Activated CD4-positive, alpha-beta T cell treated with anti-CD3 and anti-CD28 coated beads, Interleukin-2, Interleukin-4, amounts not matched to agents 100 ng/mL and 50 ng/mL, durations not matched to agents 16 hours and 8 hours (primary cell): Measurements from ENCODE around the gene ABCF2.

Experiments
- DNase-seq: peaks from one replicate; pipeline ENCODE4 v3.0.0-alpha.2; 2020; ENCODE audit warnings: low spot score

ABCF2 gene

DNA sequence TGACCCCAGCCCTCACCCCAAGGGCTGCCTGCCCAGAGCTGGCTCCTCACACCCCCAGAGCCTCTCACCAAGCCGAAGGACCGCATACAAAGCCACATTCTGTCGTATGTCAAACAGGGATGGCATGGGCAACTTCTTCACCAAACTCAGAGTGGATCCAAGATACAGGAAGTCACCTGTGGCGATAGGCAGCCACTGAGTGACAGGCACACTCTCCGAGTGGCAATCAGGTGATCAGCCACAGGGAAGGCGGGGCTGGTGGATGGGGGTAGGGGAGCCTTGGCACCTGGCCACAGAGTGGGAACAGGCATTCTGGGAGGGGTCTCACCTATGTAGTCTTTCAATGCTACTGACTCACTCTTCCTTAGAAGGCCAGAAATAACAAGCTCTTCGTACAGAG is 32.8 kb downstream of the ABCF2 start:
- DNase-seq, result no peak

DNA sequence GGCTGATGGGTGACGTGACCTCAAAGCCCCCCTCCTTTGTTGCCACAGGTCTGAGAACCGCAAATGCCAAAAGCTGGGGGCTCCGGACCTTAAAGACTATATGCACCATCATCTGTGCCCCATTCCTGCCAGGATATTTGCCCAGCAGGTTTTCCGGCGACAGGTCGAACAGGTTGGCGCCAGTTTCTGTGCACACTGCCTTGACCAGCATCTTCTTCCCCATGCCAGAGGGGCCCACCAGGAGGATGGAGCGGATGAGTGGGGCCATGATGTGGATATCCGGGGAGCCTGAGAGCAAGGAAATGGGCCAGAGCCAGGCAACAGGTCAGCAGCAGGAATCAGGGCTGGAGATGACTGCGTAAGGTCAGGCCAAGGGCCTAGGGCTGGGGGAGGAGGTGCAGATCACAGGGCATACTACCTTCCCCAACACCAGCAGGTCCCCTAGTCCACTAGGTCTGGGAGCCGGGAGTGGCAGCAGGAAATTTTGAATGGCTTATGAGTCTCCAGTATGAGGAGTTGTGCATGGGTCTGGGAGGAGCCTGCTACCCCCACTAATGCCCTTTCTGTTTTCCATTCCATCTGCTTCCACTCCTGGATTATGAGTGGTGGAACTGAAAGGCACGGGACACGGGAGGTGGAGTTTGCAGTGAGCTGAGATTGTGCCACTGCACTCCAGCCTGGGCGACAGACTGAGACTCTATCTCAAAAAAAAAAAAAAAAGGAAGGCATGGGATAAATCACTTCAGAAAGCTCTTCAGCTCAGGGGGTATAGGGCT is 33.6 kb downstream of the ABCF2 start:
- DNase-seq, result no peak

DNA sequence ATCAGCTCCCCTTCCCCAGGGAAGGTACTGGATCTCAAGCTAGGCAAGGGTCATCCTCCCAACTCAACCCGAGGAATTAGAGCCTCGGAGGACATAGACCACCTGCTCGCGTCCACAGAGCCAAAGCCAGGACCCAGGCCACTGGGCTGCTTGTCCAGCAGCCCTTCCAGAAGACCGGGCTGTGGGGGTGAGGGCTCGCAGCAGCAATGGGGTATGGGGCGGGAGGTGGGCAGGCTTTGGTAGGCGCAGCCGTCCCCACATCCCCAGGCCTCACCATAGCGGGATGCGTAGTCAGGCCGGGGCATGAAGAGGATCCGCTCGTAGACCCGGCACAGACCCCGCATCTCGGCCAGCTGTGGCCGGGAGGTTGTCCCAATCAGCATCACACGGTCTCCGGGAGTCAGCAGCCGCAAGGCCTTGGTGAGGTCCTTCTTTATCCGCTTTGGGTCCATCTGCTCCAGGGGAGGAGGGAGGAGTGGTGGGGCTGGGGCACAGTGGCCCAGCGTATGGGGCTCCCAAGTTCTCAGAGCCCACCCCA is 34.9 kb downstream of the ABCF2 start:
- DNase-seq, result no peak

DNA sequence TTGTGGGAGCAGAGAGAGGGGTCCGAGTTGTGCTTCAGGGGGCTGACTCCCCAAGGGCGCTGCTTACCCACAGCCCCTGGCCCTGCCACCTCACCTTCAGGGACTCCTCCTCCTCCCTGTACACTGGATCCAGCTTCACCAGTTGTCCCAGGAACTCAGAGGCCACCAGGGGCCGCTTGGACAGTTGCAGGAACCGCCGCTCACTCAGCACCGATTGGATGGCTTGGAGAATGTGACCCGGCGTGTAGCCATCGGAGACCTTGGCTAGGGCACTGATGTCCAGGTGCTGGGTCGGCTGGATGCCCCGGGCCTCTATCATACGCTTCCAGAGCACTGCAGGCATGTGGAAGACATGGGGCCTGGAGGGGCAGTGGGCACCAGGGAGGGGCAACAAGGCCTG is 35.5 kb downstream of the ABCF2 start:
- DNase-seq, result no peak

DNA sequence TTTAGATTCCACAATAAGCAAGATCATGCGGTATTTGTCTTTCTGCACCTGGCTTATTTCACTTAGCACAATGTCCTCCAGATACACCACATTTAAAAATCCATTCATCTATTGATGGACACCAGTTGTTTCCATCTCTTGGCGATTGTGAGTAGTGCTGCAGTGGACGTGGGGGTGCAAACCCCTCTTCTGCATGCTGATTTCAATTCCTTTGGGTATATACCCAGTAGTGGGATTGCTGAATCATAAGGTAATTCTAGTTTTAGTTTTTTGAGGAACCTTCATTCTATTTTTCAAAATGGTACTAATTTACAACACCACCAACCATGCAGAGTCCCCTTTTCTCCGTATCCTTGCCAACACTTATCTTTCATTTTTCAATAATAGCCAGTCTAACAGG is 38.0 kb downstream of the ABCF2 start:
- no peak for DNase-seq

DNA sequence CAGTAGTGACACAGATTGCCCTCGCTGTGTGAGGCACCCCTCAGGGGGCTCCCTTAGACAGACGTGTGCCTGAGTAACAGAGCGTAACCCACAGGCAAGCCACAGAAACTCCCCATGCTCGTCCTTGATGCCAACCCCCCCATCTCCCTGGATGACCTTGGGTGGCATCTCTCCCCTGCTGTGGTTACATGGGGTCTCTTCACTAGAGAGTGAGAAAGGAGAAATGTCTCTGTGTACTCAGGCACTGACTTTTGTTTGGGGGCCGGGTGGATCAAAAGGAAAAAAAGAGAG is 38.8 kb downstream of the ABCF2 start:
- no peak for DNase-seq

DNA sequence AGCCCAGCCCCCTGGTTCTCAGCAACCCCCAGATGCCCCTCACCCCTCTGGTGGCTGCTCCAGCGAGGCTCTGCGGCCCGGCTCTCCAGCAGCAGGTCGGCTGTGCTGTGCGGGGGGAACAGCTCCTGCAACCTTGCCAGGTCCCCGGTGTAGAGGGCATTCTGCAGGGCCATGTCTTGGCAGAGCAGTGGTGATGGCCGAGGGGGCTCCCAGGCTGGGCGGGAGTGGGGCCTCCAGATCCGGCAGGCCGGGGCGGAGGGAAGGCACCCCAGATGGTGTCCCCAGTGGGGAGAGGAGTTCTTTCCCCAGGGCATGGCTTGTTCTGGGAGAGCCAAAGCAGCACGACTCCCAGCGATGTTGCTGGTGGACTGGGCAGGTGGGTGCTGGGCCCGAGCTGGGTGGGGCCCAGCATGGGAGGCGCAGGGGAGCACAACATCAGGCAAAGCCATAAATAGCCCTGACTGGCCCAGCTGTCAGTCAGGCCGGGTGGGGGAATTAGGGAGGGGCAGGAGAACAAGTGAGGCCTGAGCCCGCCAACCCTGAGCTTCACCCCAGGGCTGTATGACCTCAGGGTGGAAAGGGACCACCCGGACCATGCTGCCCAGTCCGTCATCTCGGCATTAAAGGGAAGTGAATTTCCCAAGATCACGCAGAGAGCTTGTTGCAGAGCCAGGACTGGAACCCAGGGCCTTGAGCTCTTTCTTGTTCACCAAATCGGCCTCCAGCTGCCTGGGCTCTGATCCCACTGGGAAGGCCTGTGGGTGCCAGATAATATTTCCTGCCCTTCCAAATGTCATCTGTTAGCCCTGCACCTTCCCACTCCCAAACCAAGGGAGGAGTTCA is 39.4 kb downstream of the ABCF2 start:
- DNase-seq, result no peak

DNA sequence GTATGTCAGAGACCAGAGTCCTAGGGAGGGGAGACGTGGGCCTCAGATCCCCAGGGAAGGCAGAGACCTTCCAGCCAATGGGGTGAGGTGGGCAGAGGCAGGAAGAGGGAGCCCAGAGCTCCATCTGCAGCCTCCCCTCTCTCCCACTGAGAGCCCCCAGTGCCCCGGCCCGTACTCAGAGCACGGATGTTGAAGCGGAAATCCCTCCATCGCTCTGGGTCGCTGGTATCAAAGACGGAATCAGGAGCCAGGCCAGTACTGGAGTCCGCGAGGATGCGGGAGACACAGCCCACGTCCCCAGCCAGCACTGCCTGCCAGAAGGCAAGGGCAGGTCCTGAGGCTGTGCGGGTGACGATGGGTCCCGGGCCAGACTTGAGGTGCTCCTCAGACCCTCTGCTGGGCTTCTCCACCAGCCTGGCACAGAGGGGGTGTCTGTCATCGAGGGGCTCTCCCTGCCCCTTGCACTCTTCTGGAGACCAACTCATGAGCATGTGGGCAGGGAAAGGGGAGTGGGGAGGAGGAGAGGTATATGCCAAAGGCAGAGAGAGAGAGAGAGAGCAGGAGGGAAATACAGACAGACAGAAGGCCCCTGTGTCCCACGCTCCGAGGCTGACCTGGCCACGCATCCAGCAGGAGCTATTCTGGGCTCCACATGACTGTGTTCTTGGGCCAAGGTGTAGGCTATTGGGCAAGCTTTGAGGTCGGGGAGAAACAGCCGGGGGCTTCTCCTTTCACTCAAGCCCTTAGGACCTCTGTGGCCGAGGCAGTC is 40.2 kb downstream of the ABCF2 start, which contains the start of gene ASB10:
Gene ASB10, minus strand, starts transcription at position 611 of the 769 bp plus-strand sequence. Its CDS starts 120 bp downstream, at position 491.
- DNase-seq, result no peak

DNA sequence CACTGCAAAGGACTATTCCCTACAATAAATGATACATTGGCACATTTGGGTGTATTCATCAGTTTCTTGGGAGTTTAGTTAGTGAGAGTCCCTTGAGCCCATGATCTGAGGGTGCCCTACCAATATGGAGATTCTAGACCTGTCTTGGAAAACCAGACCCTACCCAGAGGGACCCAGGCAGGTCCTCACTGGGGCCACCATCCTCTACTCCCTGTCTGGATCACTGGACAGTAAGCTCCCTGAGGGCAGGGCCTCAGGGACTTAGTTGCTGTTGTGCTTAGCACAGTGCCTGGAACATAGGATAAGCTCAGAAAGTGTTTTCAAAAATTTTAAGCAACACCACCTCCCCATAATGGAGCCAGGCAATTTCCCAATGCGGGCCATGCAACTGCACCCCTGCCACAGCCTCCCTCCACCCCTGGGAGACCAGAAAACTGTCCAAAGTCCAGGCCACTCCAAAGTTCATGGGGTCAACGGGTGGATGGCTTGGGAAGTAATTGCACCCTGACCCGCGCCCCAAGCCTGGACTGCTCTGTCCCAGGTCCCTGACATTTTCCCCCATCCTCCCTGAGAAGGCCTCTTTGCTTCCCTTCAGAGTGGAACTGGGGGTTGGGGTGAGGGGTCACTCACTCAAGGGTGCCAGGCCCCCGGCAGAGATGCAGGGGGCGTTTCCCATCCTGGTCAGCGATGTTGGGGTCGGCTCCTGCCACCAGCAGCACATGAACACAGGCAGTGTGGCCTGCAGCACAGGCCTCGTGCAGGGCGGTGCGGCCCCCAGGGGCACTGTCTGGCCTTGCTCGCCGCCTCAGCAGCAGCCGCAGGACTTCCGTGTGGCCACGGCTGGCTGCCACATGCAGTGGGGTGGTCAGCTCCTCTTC is 41.0 kb downstream of the ABCF2 start:
- DNase-seq, result no peak

DNA sequence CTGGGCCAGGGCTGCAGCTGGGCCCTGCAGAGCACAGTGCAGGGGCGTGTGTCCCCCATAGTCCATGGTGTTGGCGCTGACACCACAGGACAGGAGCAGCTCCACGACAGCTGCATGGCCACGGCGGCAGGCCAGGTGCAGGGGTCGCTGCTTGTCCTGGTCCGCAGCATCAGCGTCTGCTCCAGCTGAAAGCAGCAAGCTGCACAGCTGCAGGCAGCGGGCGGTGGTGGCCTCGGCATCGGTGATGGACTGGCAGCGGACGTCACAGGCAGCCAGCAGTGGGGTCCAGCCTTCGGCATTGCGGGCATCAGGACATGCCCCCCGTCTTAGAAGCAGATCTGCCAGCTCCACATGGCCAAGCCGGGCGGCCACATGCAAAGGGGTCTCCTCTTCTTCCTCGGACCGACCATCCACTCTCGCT is 46.0 kb downstream of the ABCF2 start:
- no peak for DNase-seq

DNA sequence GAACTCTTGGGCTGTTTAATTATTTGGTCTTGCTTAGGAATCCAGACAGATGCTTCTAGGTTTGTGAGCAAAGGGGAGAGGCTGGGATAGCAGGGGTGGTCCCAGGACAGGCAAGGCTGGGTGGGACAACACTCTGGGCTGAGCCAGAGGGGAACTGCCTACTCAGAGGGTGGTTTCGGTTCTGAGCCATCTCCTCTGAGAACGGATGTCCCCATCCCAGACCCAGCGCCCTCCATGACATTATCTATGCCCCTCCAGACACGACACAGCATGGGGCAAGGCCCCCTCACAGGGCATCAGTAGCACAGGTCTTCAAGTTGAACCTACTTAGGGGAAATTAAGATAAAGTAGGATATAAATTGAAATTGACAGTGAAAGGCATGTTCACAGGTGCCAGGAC is 47.1 kb downstream of the ABCF2 start:
- DNase-seq, result no peak

DNA sequence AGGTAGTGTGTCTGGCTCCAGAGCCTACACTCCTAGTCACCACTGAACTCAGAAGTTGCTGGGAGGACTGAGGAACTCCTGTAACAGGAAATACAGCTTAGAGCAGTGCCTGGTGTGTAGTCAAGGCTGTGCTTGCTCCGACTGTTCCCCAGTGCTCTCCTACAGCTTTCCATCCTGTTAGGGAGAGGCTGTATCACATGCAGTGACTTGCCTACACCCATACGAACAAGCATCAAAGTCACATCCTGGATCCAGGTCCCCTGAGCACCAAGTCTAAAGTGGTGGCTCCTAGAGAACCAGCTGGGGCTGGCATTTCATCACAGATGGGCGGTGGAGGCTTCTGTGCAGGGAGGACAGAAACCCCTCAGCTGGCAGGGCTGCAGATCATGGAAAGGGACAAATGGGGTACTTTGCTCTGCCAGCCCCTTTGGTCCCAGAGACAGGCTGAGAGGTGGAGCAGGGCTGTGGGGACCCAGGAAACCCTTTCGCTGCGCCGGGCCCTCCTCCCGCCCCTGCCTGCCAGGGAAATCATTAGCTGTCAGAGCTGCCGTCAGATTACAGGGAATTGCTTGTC is 47.6 kb downstream of the ABCF2 start:
- no peak for DNase-seq

DNA sequence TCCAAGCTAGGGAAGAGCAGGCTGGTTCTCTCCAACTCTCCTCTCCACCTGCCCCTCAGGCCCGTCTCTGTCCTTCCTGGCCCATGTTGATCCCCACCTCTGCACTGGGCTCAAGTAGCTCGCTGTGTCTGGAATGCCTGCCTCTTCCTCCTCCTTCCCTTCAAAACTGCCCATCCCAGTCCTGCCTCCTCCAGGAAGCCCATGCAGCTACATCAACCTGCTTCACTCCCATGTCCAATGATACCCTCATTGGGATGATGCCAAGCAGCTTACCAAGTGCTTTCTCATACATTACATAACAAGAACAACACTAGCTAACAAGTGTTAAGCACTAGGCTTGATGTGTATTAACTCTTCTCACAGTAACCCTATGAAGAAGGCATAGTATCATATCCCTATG is 48.2 kb downstream of the ABCF2 start:
- no peak for DNase-seq

DNA sequence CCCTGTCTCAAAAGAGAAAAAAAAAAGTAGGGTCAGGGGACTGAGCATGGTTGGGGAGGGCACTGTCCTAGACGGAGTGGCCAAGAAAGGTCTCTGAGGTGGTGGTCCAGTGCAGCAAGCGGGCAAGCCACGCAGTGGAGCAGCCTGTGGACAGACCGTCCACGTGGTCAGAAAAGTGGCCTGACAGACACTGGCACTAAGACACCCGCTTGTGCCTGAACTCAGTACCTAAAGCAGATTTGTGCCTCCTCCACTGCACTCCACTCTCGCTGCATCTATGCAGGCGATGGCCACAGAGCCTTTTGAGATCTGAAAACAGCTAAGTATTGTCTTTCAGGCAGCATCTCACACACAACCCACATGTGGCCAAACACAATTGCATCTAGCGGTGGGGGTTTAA is 48.8 kb downstream of the ABCF2 start:
- no peak for DNase-seq

DNA sequence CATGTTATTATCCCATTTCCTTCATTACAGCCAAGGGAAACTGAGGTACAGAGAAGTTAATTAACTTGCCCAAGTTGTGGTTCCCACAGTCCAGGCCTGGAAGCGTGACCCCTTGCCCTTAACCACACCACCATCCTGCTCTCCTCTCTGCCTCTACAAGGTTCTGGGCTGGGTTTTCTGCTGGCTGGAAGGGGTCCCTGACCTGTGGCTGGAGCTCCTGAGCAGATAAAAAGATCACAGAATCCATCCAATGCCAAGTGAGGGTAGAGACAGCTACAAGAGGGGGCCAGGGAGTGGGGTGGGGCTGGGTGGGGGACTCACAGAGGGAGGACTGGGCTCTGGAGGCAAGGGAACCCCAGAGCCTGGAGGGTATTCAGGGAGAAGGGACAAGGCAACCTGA is 49.7 kb downstream of the ABCF2 start:
- no peak for DNase-seq

DNA sequence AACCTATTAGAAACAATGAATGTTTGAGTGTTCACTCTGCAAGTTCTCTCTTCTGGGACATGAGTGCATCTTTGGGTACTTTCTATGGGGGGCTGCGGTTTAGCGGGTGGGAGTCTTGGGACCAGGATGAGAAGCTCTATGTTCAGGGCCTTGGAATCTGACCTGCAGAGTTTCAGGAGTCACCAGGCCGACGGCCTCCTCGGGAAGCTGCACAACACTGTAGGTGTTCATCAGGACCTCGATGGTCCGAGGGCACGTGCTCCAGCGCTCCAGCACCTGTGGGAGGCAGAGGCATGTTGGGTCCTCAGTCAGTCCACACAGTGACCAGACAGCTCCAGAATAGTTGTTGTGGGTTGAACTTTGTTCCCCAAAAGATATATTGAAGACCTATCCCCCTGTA is 50.6 kb downstream of the ABCF2 start:
- no peak for DNase-seq

DNA sequence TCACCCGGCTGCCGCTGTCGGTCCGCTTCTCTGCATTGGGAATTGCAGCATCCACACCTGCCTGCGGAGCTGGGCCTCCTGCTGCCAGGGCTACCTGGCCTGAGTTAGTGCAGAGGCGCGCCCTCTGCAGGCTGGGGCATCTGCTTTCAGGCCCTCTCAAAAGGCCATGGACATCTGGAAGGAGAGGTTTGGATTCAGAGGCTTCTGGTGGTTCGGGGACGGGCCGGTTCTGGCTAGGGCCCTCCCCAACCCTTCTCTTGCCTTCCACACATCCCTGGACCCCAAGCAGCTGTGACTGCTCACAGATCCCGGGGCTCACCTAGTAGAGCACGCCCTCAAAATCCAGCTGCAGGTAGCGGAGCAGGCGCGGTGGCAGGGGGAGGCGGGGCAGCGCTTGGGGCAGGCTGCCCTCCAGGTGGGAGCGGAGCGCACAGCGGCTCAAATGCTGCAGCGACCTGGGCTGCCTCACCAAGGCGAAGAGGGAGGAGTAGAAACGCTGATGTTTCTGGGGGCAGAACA is 51.2 kb downstream of the ABCF2 start:
- no peak for DNase-seq

DNA sequence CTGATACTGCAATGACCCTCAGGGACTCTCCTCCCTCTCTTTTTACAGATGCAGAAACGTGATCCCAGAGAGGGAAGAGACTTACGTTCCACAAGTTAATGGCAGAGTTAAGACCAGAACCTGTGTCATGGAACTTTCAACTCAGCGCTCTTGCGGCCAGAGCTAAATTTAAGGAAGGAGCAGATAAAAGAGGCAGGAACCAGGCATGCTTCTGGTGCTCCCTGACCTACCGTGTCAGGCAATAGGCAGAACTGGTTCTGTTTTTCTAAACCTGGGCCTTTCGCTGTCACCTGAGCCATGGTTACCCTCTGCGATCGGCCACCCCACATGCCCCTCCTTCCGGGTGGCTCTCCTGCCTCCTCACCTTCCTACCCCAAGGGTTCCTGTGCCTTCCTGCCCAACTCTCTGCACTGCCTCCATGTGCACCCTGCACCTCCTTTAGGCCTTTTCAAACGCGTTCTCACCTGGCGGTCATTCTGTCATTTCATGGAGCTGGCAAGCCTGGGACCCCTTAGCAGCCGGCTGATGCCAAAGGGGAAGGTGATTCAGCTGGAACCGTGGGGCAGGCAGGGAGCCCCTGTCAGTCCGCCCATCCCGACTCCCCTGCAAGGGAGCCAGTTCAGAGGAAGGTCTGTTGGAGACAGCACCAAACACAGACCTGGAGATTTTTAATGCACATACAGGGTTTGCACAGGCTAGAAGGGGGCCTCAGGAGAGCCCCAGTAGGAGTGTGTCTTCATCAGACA is 51.8 kb downstream of the ABCF2 start:
- no peak for DNase-seq

DNA sequence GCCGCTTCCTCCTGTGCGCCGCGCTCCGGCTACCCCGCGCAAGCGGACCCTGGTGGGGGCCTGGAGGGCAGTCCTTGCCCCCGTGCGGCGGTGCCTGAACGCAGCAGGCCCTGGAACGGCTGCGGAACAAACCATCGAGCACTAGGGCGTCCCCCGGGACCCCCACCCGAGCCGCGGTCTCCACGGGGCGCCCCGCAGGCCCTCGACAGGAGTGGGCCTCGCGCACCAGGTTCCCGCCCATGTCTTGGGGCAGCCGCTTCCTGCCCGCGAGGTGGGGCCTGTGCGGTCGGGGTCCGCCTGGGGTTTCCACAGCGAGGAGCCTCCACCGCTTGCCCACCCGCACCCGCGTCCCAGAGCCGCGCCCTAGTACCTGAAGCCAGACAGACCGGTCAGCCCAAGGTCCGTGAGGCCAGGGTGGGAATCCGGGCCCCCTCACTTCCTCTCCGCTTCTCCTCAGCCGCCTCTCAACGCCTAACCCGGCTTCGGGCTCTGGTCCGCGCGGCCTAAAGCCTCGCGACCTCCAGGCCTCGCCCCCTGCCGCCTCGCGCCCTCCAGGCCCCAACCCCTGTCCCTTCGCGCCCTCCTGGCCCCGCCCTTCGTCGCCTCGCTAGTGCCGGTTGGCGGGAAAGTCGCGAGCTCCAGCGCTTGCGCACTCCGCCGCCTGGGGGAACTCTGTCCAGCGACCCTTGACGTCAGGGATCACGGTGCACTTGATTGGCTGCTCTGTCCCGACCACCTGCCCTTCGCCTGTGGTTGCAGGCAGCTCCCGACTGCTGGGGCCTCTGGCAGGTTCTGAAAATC is 52.6 kb downstream of the ABCF2 start:
- peak; percentile 11 for DNase-seq
